Stimulated activated CD8-positive, alpha-beta memory T cell treated with anti-CD3 and anti-CD28 coated beads, Interleukin-7, amount 100 ng/mL, for 24 hours (primary cell): ENCODE data around the gene RSRC2.
"Not testable (repeated sequence)": the region's sequence is repeated elsewhere in the genome, so short reads cannot be mapped to it uniquely, and the experiment has no call there.

ENCODE experiments used
- DNase-seq: peaks from one replicate; pipeline ENCODE4 v3.0.0-alpha.2; 2020; ENCODE audit warnings: low read depth

The RSRC2 gene

DNA sequence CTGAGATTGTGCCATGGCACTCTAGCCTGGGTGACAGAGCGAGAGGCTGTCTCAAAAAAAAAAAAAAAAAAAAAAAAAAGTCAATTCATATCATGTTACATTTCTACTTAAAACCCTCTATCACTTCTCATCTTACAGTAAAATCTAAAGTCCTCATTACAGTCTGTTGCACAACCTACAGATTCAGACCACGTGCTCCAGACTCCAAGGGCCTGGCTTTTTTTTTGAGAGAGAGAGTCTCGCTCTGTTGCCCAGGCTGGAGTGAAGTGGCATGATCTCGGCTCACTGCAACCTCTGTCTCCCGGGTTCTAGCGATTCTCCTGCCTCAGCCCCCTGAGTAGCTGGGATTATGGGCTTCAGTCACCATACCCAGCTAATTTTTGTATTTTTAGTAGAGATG, 40.4 kb downstream of the RSRC2 start:
- not testable (repeated sequence) for DNase-seq

DNA sequence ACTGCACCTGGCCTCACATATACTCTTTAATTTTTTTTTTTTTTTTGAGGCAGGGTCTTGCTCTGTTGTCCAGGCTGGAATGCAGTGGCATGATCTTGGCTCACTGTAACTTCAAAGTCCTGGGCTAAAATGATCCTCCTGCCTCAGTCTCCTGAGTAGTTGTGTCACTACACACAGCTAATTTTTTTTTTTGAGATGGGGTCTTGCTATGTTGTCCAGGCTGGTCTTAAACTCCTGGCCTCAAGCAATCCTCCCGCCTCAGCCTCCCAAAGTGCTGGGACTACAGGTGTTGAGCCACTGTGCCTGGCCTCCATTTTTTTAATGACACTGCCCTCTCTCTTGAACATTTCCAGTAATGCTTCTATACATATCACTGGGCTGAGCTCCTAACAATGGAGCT, 42.4 kb downstream of the RSRC2 start:
- DNase-seq = not testable (repeated sequence)

DNA sequence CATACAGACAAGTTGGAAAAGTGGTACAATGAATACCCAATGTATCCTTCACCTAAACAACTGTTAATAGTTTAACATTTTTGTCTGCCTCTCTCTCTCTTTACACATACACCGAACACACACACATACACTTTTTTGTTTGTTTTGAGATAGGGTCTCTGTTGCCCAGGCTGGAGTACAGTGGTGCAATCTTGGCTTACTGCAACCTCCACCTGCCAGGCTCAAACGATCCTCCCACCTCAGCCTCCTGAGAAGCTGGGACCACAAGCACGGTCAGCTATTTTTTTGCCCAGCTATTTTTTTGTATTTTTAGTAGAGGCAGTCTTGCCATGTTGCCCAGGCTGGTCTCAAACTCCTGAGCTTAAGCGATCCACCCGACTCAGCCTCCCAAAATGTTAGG, 42.8 kb downstream of the RSRC2 start:
- no peak for DNase-seq

DNA sequence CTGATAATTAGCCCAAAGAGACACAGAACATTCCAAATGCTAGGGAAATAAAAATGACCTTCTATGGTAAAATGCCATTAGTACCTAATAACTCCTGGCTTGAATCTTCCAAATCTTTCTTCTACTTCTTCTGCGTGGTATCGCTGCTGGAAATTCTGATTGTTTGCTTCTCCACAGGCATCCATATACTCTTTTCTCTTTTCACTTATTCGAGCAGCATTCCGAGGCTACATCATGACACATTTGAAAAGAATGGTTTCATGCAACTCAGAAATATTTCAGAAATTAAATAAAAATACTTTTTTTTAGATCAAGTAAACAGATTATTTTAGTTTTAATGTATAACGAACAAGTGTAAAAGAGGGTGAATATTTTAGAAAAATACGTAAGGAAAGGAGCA, 44.9 kb downstream of the RSRC2 start:
- no peak for DNase-seq

DNA sequence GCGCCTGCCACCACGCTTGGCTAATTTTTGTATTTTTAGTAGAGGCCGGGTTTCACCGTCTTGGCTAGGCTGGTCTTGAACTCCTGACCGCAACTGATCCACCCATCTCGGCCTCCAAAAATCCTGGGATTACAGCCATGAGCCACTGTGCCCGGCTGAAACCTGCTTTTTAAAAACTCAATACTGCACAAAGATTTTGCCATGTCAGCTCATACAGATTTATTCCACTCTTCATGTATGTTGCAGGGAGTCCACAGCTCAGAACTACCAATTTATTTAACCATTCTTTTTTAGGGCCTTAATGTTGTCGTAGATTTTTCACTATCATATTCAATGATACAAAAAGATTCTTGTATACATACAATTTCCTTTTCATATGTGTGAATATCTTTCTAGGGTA, 46.0 kb downstream of the RSRC2 start:
- DNase-seq = no peak

DNA sequence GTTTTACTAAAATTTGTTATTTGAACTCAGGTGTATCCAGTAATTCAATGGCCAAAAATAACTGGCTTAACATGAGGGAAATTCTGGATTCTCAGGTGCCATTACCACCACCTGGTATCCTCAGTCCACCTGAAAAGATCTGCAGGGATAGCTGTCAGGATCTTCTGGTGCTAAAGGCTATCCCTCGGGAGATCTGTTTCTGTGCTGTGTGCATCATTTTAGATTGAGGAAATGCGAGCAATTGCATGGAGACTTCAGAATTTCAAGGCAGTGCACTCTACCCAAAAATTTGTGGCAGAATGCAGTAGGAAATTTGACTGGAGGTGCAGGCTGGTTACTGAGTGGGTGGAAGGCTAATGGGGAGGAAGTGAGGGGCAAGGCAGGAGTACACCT, 52.4 kb downstream of the RSRC2 start:
- DNase-seq = no peak

DNA sequence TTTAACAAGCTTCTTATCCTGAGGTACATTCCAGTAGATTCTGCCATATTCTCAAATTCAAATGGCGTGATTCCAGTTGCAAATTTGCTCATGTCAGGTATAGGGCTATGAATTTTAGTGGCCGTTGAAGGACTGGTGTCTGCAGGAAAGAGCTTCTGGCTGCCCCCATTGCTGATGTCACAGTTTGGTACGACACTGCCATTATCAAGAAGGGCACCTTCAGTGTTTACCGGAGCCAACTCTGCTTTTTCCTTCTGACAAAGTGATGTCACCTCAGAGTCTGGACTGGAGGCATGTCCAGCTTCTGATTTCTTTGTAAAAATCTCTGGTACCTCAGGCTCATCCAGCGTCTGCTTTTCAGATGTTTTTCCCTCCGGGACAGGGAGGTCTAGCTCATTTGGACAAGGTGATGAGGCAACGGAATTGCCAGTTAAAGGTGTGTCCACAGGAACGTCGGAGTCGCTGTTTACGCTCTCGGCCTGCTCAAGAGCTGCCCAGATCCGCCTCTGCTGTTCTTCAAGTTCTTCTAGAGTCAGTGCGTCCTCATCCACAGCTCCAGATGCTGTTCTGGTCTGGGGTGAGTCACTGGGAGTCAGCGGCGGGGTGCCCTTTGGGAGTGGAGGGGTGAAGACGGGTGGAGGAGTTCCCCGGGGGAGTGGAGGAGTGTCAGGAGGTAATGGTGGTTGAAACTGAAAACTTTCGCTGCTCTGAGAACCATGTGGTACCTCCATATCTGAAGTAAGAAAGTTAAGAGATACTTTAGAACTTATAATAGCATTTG, 53.0 kb downstream of the RSRC2 start:
- no peak for DNase-seq

DNA sequence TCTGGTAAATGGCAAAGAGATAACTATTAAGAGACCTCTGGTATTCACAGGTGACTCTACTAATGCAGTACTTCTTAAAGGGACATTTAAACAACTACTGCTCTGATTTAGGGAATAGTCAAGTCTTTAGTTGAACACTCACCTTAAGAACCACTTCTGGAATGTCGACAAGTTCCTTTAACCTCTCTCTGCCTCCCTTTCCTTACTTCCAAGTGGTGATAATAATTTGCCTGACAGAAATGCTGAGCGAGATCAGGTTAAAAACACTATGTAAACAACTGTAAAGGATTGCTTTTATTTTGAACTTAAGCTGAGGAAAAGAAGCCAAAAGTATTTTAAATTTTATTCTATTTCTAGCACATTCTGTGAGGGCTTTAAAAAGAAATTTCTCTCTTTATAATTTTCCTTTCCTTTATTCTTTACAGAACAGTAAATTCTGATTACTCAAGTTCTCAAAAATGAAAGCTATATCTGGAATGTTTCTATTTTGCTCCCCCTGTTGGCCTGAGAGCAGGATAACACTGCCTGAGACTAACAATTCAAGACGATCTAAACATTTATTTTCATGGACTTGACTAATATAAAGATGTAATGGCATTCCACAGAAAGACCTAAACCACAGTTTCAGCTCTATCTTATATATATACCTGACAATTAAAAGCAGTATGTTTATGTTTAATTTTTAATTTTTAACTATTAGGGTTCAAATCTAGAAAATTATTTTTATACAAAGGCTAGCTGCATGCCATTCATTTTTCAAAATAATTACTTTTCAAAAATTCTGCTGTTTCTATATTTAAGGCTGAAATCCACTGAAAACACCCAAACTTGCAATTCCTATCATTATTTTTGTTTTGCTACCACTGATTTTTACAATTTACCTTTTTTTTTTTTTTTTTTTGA, 55.2 kb downstream of the RSRC2 start:
- no peak for DNase-seq

DNA sequence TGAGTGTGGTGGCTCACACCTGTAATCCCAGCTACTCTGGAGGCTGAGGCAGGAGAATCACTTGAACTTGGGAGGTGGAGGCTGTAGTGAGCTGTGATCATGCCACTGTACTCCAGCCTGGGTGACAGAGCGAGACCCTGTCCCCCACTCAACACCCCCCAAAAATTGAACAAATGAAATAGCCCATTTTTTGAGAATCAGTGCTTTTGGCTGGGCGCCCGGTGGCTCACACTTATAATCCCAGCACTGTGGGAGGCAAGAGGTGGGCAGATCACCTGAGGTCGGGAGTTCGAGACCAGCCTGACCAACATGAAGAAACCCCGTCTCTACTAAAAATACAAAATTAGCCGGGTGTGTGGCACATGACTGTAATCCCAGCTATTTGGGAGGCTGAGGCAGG, 56.2 kb downstream of the RSRC2 start:
- not testable (repeated sequence) for DNase-seq

DNA sequence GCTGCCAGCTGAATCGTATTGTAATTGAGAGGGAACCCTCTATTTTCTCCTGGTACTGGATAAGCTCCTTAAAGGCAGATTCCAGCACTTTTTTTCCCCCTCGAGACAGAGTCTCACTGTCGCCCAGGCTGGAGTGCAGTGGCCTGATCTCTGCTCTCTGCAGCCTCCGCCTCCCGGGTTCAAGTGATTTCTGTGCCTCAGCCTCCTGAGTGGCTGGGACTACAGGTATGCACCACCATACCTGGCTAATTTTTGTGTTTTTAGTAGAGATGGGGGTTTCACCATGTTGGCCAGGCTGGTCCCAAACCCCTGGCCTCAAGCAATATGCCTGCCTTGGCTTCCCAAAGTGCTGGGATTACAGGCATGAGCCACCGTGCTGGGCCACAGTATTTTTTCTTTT, 56.9 kb downstream of the RSRC2 start:
- not testable (repeated sequence) for DNase-seq

DNA sequence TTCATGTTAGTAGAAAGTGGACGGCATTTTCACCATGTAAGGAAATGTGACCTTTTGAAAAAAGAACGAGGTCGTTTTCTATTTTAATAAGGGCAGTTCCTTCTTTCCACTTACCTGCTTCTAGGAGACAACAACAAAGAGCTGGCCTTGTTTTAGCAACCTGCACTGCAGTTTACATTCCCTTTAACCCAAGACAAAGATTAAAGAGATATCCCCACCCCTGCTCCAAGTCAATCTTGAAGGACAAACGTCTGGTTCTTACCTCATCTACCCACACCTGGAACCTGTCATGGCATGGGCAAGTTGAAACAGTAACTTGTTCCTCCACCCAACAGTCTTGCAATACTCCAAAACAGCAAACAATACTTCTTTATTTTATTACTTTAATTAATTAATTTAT, 58.8 kb downstream of the RSRC2 start:
- DNase-seq = no peak

DNA sequence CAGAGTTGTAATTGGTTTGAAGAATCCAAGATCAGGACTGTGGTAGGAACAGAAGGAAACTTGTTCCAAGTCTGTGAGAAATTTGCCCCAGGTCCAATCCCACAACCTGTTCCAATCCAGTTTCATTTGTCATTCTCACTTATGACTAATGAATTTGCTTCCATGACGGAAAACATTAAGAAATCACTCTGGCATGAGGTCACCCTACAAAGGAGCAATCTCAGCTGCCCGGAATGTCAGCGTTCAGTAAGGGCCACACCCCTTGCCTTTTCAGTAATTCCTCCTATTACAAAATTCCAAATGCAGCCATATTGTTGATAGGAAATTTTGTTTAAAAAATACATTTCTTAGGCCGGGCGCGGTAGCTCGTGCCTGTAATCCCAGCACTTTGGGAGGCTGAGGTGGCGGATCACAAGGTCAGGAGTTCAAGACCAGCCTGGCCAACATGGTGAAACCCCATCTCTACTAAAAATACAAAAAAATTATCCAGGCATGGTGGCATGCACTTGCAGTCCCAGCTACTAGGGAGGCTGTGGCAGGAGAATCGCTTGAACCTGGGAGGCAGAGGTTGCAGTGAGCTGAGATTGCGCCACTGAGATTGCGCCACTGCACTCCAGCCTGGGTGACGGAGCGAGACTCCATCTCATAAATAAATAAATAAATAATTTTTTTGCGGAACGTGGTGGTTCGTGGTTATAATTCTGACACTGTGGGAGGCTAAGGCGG, 62.3 kb downstream of the RSRC2 start:
- DNase-seq = not testable (repeated sequence)

DNA sequence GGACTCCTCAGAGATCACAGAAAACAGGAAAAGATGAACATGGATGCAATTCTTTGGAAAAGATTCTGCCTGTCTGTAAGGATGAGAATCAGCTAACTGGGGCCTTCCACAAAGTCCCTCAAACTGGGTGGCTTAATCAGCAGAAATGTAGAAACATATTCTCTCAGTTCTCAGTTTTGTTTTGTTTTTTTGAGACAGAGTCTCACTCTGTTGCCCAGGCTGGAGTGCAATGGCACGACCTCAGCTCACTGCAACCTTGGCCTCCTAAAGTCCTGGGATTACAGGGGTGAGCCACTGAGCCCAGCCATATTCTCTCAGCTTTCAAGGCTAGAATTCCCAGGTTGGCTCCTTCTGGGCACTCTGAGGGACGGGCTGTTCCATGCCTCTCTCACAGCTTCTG, 66.1 kb downstream of the RSRC2 start:
- DNase-seq = no peak

DNA sequence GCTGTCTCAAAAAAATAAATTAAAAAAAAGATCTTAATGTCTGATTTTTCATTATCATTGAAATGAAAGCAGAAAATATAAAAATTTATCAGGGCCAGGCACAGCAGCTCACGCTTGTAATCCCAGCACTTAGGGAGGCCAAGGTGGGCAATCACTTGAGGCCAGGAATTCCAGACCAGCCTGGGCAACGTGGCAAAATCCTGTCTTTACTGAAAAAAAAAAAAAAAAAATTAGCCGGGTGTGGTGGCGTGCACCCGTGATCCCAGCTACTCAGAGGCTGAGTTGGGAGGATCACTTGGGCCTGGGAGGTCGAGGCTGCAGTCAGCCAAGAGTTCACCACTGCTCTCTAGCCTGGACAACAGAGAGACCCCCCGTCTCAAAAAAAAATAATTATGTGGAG, 66.7 kb downstream of the RSRC2 start:
- no peak for DNase-seq

DNA sequence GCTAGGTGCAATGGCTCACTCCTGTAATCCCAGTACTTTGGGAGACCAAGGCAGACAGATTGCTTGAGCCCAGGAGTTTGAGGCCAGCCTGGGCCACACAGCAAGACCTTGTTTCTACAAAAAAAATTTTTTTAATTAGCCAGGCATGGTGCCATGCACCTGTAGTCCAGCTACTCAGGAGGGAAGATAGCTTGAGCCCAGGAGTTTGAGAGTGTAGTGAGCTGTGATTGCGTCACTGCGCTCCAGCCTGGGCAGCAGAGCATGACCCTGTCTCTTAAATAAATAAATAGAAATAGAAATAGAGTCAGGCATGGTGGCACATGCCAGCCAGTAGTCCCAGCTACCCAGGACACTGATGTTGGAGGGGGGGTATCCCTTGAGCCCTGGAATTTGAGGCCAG, 67.5 kb downstream of the RSRC2 start:
- DNase-seq = no peak

DNA sequence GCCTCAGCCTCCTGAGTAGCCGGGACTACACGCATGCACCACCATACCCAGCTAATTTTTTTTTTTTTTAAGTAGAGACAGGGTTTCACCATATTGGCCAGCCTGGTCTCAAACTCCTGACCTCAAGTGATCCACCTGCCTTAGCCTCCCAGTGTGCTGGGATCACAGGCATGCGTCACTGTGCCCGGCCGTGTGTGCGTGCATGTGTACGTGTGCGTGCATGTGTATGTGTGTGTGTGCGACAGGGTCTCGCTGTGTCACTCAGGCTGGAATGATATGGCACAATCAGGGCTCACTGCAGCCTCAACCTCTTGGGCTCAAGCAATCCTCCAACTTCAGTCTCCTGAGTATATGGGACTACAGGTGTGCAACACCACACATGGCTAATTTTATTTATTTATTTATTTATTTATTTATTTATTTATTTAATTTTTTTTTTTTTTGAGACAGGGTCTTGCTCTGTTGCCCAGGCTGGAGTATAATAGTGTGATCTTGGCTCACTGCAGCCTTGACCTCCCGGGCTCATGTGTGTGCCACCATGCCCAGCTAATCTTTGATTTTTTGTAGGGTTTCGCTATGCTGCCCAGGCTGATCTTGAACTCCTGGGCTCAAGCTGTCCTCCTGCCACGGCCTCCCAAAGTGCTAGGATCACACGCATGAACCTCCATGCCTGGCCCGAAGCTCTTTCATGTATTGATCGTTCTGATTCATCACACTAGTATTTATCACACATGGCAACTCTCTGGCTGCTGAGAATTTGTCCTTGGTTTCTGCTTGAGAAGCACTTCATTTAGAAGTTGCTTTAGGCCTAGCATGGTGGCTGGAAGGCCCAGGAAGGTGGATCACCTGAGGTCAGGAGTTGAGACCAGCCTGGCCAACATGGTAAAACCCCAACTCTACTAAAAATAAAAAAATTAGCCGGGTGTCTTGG, 68.4 kb downstream of the RSRC2 start:
- DNase-seq = no peak

DNA sequence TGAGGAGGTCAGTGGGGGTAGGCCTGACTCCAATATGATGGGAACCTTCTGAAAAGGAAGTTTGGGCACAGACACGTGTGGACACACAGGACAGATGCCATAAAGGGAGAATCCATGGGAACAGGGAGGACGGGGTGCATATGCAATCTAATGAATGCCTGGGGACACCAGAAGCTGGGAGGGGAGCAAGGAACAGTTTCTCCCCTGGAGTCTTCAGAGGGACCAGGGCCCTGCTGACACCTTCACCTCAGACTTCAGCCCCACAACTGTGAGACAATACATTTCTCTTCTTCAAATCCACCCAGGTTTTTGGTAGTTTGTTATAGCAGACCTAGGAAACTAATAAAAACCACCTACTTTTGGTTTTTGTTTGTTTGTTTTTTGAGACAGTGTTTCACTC, 69.1 kb downstream of the RSRC2 start:
- no peak for DNase-seq

DNA sequence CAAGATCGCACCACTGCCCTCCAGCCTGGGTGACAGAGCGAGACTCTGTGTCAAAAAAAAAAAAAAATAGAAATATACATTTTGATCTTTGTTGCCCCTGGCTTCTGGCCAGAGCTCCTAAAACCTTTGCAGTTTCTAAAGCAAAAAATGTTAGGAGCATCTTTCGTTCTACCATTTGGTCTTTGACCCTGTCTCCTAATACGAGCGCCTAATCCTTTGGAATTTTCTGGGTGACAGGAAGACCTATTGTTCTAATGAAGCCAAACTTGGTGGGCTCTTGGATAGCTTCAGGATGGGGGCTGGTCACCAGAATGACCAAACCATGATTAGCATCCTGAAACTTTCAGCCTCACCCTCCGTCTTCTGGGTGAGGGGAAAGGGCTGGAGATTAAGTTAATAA, 72.0 kb downstream of the RSRC2 start:
- DNase-seq = no peak

DNA sequence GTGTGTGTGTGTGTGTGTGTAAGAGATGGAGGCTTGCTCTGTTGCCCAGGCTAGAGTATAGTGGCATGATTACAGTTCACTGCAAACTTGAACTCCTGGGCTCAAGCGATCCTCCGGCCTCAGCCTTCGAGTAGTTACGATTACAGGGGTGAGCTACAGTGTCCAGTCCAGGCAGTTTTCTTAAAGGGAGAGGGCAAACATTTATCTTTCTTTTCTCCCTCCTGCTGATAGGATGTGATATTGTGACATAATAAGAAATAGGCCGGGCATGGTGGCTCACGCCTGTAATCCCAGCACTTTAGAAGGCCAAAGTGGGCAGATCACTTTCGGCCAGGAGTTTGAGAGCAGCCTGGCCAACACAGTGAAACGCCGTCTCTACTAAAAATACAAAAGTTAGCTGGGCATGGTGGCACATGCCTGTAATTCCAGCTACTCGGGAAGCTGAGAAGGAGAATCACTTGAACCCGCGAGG, 72.5 kb downstream of the RSRC2 start:
- no peak for DNase-seq
